Activated T-helper 17 cell treated with anti-CD3 and anti-CD28 coated beads, Interleukin-2, amount 50 U/mL, for 72 hours (primary cell): ENCODE measurements around the gene INTS2. TPM values are rescaled to one million over a fixed set of nuclear protein-coding genes. Genes with fewer than 3 reads are reported as not detected.
"Not testable (repeated sequence)": the region's sequence is repeated elsewhere in the genome, so short reads cannot be mapped to it uniquely, and the experiment has no call there.

Experiments
- ATAC-seq: fragments of 150-1000 bp; cut with Tn5 transposase; replicated peaks from 2 replicates; pipeline ENCODE4 v1.10.0; 2021; ENCODE audit warnings: mild to moderate bottlenecking, moderate library complexity
- H3K27ac Mint-ChIP-seq: one replicate; pipeline ENCODE4 v1.8.0; 2022; ENCODE audit warnings: mixed read lengths
- H3K27me3 Mint-ChIP-seq: one replicate; pipeline ENCODE4 v1.8.0; 2022; ENCODE audit warnings: mixed read lengths
- H3K36me3 Mint-ChIP-seq: one replicate; pipeline ENCODE4 v1.8.0; 2022; ENCODE audit warnings: low read depth, mild to moderate bottlenecking, mixed read lengths
- H3K4me1 Mint-ChIP-seq: one replicate; pipeline ENCODE4 v1.8.0; 2022; ENCODE audit warnings: mixed read lengths
- H3K4me3 Mint-ChIP-seq: one replicate; pipeline ENCODE4 v1.8.0; 2022; ENCODE audit warnings: mild to moderate bottlenecking, mixed read lengths
- H3K9me3 Mint-ChIP-seq: one replicate; pipeline ENCODE4 v1.8.0; 2022; ENCODE audit warnings: mixed read lengths
- total RNA-seq, 2 donors: library from RNA; stranded (reverse); gene quantifications; one replicate each; pipeline ENCODE4 v1.2.3, GENCODE V29; 2022

The INTS2 gene
- total RNA-seq, 2 donors from 2014 or later = 32.3 to 34.0 TPM

DNA sequence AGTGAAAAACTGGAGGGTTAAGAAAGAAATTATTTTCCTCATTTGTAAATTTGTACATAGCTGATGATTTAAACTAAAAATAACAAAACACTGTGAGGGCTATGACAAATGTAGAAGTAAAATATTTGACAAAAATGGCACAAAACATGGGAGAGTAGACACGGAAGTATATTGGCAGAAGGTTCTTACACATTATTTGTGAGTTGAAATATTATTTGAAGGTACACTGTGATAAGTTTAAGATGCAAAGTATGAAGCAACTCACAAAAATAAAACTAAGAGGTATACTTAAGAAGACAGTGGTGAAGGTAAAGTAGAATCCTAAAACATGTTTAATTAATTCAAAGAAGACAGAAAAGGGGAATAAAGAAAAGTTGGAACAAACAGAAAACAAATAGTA is 99.1 kb downstream of the INTS2 start:
- peaks cover 3% of the 10 kb centered on the region for H3K9me3 Mint-ChIP-seq
- no peaks in the 10 kb centered on the region for H3K4me1 Mint-ChIP-seq
- no peak overlapping the region for H3K27ac Mint-ChIP-seq
- no peak overlapping the region for H3K4me3 Mint-ChIP-seq
- peaks cover 6% of the 10 kb centered on the region for H3K36me3 Mint-ChIP-seq
- no peak for ATAC-seq
- no peaks in the 10 kb centered on the region for H3K27me3 Mint-ChIP-seq

DNA sequence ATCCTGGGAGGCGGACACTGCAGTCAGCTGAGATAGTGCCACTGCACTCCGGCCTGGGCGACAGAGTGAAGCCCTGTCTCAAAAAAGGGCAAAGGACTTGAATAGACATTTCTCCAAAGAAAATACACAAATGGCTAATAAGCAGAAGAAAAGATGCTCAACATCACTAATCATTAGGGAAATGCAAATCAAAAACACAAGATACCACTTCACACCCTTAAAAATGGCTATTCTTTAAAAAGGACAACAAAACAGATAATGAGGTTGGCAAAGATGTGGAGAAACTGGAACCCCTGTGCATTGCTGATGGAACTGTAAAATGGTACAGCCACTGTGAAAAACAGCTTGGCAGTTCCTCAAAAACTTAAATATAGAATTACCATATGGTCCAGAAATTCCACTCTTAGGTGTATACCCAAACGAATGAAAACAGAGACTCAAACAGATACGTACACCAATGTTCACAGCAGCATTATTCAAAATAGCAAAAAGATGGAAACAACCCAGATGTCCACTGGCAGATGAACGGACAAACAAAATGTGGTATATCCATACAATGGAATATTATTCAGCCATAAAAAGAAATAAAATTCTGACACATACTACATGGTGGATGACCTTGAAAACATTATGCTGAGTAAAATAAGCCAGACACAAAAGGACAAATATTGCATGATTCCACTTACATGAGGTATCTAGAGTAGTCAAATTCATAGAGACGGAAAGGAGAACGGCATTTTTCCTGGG is 100.0 kb downstream of the INTS2 start:
- Mint-ChIP-seq H3K4me3 (no peak overlapping the region), H3K27me3 (no peaks in the 10 kb centered on the region), H3K36me3 (peaks cover 6% of the 10 kb centered on the region), H3K27ac (no peak overlapping the region), H3K4me1 (no peaks in the 10 kb centered on the region), H3K9me3 (peaks cover 3% of the 10 kb centered on the region)
- ATAC-seq = no peak

DNA sequence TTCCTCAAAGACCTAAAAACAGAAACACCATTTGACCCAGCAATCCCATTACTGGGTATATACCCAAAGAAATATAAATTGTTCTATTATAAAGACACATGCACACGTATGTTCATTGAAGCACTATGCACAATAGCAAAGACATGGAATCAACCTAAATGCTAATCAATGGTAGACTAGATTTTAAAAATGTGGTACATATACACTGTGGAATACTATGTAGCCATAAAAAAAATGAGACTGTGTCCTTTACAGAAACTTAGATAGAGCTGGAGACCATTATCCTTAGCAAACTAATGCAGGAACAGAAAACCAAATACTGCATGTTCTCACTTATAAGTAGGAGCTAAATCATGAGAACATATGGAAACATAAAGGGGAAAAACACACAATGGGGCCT is 100.9 kb downstream of the INTS2 start:
- not testable (repeated sequence) for H3K27me3 Mint-ChIP-seq, ATAC-seq, H3K9me3 Mint-ChIP-seq, H3K36me3 Mint-ChIP-seq, H3K4me3 Mint-ChIP-seq, H3K27ac Mint-ChIP-seq, H3K4me1 Mint-ChIP-seq

DNA sequence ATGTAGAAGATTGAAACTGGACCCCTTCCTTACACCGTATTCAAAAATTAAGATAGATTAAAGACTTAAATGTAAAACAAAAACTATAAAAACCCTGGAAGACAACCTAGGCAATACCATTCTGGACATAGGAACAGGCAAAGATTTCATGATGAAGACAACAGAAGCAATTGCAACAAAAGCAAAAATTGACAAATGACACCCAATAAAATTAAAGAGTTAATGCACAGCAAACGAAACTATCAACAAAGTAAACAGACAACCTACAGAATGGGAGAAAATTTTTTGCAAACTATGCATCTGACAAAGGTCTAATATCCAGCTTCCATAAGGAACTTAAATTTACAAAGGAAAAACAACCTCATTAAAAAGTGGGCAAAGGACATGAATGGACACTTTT is 101.6 kb downstream of the INTS2 start:
- H3K4me1 Mint-ChIP-seq, H3K27me3 Mint-ChIP-seq, ATAC-seq, H3K9me3 Mint-ChIP-seq, H3K27ac Mint-ChIP-seq, H3K4me3 Mint-ChIP-seq: not testable (repeated sequence)
- H3K36me3 Mint-ChIP-seq = peaks cover 12% of the 10 kb centered on the region

DNA sequence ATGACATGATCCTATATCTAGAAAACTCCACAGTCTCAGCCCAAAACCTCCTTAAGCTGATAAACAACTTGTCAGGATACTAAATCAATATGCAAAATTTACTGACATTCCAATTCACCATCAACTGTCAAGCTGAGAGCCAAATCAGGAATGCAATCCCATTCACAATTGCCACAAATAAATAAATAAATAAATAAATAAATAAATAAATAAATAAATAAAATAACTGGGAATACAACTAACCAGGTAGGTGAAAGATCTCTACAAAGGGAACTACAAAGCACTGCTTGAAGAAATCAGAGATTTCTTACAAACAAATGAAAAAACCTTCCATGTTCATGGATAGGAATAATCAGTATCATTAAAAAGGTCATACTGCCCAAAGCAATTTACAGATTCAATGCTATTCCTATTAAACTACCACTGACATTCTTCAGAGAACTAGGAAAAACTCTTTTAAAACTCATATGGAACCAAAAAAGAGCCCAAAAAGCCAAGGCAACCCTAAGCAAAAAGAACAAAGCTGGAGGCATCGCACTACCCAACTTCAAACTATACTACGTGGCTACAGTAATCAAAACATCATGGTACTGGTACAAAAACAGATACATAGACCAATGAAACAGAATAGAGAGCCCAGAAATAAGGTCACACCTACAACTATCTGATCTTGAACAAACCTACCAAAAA is 102.2 kb downstream of the INTS2 start:
- Mint-ChIP-seq H3K27me3 (no peaks in the 10 kb centered on the region), H3K4me3 (no peak overlapping the region), H3K27ac (no peak overlapping the region), H3K36me3 (peaks cover 12% of the 10 kb centered on the region), H3K9me3 (peaks cover 3% of the 10 kb centered on the region), H3K4me1 (peaks cover 6% of the 10 kb centered on the region)
- ATAC-seq = no peak

DNA sequence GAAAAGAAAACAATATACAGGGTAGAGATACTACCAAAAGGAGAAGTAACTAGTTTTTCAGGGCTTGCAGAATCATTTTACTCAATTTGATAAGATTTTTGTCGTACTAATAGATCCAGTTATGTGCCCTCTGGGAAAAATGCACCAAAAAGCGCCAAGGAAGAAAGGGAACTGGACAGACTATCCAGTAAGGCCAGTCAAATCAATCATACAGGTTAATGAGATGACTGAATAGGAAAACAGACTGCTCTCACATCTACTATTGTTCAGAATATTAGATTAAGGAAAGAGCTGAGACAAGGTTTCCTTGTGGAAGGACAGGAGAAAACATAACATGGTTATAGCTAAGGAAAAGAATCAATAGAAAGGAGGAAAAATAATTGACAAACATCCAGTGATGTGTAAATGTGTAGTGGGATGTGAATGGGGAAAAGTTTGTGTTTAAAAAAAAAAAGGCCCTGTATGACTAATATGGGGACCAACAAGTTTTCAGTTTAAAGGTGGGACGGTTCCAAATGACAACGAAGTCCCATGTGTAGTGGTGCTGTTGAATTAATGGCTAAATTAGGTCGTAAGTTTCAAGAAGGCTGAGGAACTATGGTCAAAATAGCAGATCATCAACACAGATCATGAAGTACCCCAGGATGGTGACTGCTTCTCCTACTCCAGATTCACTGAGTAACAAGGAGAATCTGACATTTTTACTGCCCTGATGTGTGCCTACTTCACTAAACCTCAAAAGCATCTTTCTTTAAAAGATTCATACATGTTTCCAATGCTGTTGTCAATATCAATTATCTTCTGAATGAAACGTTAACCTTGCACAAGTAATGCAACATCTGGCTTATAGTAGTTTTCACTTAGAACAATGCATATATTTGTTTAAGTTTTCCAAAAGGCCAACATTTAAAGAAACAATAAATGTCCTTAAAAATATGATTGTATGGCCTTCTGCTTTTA is 105.2 kb downstream of the INTS2 start:
- H3K27ac Mint-ChIP-seq = no peak overlapping the region
- H3K27me3 Mint-ChIP-seq = no peaks in the 10 kb centered on the region
- ATAC-seq = no peak
- peaks cover 19% of the 10 kb centered on the region for H3K36me3 Mint-ChIP-seq
- H3K9me3 Mint-ChIP-seq = no peaks in the 10 kb centered on the region
- no peak overlapping the region for H3K4me3 Mint-ChIP-seq
- peaks cover 6% of the 10 kb centered on the region for H3K4me1 Mint-ChIP-seq

DNA sequence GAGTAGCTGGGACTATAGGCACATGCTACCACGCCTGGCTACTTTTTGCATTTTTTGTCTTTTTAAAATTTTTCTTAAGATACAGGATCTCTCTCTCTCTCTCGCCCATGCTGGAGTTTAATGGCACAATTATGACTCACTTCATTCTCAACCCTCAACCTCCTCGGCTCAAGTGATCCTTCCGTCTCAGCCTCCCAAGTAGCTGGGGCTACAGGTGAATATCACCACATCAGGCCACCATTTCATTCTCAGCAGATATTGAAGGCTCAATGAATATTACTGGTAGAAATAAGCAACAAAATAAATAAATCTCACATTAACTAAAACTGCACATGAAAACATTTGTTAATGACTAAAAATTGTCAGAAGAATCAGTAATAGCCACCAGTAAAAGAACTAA is 106.1 kb downstream of the INTS2 start:
- no peak overlapping the region for H3K27ac Mint-ChIP-seq
- no peaks in the 10 kb centered on the region for H3K27me3 Mint-ChIP-seq
- H3K36me3 Mint-ChIP-seq = peaks cover 15% of the 10 kb centered on the region
- no peak for ATAC-seq
- peaks cover 7% of the 10 kb centered on the region for H3K4me1 Mint-ChIP-seq
- no peak overlapping the region for H3K4me3 Mint-ChIP-seq
- H3K9me3 Mint-ChIP-seq = no peaks in the 10 kb centered on the region

DNA sequence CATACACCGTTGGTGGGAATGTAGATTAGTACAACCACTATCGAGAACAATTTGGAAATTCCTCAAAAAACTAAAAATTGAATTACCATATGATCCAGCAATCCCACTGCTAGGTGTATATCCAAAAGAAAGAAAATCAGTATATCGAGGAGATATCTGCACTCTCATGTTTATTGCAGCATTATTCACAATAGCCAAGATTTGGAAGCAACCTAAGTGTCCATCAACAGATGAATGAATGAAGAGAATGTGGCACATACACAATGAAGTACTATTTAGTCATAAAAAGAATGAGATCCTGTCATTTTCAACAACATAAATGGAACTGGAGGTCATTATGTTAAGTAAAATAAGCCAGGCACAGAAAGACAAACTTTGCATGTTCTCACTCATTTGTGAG is 108.5 kb downstream of the INTS2 start:
- not testable (repeated sequence) for H3K9me3 Mint-ChIP-seq, H3K27ac Mint-ChIP-seq, ATAC-seq, H3K27me3 Mint-ChIP-seq, H3K4me3 Mint-ChIP-seq
- peaks cover 19% of the 10 kb centered on the region for H3K36me3 Mint-ChIP-seq
- H3K4me1 Mint-ChIP-seq = peaks cover 11% of the 10 kb centered on the region

DNA sequence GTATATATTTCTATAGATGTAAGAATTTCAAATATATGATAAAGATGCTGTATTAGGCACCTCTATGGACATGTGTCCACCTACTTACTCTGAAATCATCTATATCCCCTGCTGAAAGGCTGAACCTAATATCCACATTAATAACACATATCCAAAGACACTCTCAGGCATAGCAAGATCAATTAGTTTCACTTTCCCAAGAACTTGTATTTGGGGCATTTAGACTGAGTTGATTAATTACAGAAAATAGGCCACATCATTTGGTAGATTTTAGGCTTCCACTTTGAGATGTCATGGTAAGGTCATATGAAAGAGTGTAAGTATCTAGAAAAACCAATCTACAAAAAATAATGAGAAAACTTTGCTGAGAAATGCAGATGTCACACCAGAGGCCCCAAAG is 109.6 kb downstream of the INTS2 start:
- ATAC-seq = no peak
- H3K4me1 Mint-ChIP-seq = peaks cover 11% of the 10 kb centered on the region
- H3K4me3 Mint-ChIP-seq = no peak overlapping the region
- no peaks in the 10 kb centered on the region for H3K27me3 Mint-ChIP-seq
- H3K27ac Mint-ChIP-seq = no peak overlapping the region
- no peaks in the 10 kb centered on the region for H3K9me3 Mint-ChIP-seq
- H3K36me3 Mint-ChIP-seq = peaks cover 23% of the 10 kb centered on the region

DNA sequence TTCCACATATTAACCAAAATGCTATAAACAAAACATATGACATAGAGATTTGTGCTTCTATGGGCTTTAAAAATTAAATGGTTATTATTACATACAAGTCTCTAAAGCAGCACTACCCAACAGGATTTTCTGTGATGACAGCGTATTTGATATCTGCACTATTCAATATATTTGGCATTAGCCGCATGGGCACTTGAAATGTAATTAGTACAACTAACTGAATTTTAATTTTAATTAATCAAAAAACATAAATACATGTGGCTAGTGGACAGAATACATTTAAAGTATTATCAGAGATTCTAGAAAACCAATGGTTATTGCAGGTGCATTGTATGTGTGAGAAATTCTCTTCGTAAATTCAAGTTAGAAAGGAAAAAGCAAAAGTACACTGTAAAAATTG is 110.3 kb downstream of the INTS2 start:
- no peak for ATAC-seq
- Mint-ChIP-seq H3K4me1 (peaks cover 8% of the 10 kb centered on the region), H3K4me3 (no peak overlapping the region), H3K27ac (no peak overlapping the region), H3K36me3 (peaks cover 29% of the 10 kb centered on the region), H3K27me3 (no peaks in the 10 kb centered on the region), H3K9me3 (no peaks in the 10 kb centered on the region)

DNA sequence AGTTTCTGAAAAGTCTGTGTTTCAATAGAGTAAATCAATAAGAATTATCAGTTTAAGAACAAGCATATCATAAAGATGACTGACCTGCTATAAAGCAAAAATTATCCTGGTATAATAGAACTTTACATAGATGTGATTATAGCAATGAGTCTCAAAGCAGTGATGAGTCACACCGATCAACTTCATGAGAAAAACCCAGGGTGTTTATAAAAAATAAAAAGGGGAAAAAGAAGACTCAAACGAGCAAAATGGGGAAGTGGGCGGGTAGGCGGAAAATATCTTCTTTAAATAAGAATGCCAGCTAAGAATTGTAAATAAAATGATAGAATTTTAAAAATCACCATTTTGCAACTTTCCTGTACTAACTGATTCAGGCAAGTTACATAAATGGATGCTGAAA is 111.2 kb downstream of the INTS2 start:
- Mint-ChIP-seq H3K36me3 (peaks cover 24% of the 10 kb centered on the region), H3K9me3 (no peaks in the 10 kb centered on the region), H3K27ac (no peak overlapping the region), H3K4me1 (peaks cover 5% of the 10 kb centered on the region), H3K27me3 (no peaks in the 10 kb centered on the region), H3K4me3 (no peak overlapping the region)
- ATAC-seq = no peak

DNA sequence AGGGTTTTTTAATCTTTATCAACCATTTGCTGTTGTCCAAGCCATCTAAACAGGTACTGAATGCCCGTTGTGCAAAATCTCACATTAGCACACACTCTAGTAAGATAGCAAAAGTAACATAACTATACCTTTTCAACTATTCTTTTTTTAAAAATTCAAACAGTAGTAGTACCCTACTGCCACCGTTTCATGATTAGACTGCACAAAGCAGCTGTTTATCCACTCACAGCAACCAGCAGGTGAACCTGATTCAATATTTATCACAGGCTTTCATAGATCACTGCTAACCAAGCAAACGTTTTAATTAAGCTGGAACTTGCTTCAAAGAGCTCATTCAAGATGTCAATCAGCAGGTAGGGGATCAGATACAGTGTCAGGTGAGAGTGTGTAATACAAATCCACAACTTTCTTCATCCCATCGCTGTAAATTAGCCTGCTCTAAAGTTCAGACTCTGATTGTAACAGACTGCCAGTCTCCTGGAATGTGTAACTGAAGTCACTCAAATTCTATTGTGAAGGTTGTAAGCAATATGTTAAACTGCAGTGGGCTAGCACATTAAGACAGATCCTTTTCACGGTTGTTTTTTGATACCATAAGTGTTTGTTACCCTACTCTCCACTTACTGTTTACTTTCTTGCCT is 111.8 kb downstream of the INTS2 start:
- Mint-ChIP-seq H3K4me3 (no peak overlapping the region), H3K27ac (no peak overlapping the region), H3K4me1 (peaks cover 5% of the 10 kb centered on the region), H3K36me3 (peaks cover 22% of the 10 kb centered on the region), H3K9me3 (no peaks in the 10 kb centered on the region), H3K27me3 (no peaks in the 10 kb centered on the region)
- no peak for ATAC-seq
